HG02588 (cell line): ENCODE data around the gene EDC3.
"Not testable (repeated sequence)": the region's sequence is repeated elsewhere in the genome, so short reads cannot be mapped to it uniquely, and the experiment has no call there.

Experiments
- ATAC-seq: cut with Tn5 transposase; IDR thresholded peaks from one replicate; pipeline ENCODE4 v1.9.1; 2021; ENCODE audit warnings: mild to moderate bottlenecking, moderate library complexity; ENCODE audit not compliant: unreplicated experiment

EDC3 gene

GRCh38 chr15:74710319-74711094, 14.7 kb upstream of the EDC3 start:
- ATAC-seq = no peak

GRCh38 chr15:74709892-74710291, 14.1 kb upstream of the EDC3 start:
- ATAC-seq = no peak

- no peak for ATAC-seq
Measured at GRCh38 chr15:74709011-74709410, 13.2 kb upstream of the EDC3 start.

GRCh38 chr15:74696808-74697207, 984 bp upstream of the EDC3 start:
- no peak for ATAC-seq

GRCh38 chr15:74696398-74696729, 540 bp upstream of the EDC3 start:
- ATAC-seq = peak; percentile 8

DNA sequence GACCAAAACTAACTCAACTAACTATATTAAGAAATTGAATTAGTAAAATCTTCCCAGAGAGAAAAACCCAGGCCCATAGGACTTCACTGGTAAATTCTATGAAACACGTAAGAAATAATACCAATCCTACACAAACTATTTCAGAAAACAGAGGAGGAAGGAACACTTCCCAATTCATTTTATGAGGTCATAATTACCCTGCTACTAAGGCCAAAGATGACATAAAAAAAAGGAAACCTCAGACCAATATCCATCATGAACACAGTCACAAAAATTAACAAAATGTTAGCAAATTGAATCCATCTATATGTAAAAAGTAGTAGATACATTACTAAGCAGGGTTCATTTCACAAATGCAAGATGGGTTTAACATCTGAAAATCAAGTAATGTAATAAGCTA, 3.5 kb downstream of the EDC3 start:
- no peak for ATAC-seq

DNA sequence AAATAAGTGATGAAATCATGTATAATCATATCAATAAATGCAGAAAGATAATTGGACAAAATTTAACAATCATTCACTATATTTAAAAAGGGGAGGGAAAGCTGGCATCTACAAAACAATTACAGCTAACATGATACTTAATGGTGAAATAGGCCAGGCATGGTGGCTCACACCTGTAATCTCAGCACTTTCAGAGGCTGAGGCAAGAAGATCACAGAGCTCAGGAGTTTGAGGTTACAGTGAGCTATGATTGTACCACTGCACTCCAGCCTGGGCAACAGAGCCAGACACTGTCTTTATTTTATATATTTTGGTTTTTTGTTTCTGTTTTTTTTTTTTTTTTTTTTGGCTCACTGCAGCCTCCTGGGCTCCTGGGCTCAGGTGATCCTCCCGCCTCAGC, 12.1 kb downstream of the EDC3 start:
- no peak for ATAC-seq

DNA sequence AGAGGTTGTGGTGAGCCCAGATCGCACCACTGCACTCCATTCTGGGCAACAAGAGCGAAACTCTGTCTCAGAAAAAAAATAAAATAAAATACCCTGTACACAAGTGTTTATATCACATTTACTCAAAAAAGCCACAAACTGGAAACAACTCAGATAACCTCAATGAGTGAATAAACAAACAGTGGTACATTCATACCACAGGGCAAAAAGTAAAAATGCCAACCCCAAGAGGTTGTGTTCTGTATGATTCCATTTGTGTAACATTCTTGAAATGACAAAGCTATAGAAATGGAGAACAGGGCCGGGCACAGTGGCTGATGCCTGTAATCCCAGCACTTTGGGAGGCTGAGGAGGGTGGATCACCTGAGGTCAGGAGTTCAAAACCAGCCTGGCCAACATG, 12.9 kb downstream of the EDC3 start:
- ATAC-seq = no peak

DNA sequence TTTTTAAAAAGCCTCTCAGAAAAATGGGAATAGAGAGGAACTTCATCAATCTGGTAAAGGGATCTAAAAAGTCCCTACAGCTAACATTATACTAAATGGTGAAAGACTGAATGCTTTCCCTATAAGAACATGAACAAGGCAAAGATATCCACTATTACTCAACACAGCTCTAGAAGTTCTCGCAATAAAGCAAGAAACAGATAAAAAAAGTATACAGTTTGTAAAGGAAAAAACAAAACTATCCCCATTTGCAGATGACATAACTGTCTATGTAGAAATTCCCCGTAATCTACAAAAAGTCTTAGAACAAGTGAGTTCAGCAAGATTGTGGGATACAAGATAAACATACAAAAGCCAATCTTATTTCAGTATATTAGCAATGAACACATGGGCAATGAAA, 15.4 kb downstream of the EDC3 start:
- ATAC-seq = no peak

DNA sequence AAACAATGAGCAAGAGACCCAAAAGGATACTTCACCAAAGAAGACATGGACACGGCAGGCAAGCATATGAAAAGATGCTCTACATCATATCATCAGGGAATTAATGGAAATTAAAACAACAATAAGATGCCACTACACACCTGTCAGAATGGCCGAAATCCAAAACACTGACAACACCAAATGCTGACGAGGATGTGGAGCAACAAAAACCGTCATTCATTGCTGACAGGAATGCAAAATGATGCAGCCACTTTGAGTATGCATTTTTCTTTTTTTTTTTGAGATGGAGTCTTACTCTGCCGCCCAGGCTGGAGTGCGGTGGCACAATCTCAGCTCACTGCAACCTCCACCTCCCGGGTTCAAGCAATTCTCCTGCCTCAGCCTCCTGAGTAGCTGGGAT, 19.0 kb downstream of the EDC3 start:
- no peak for ATAC-seq

DNA sequence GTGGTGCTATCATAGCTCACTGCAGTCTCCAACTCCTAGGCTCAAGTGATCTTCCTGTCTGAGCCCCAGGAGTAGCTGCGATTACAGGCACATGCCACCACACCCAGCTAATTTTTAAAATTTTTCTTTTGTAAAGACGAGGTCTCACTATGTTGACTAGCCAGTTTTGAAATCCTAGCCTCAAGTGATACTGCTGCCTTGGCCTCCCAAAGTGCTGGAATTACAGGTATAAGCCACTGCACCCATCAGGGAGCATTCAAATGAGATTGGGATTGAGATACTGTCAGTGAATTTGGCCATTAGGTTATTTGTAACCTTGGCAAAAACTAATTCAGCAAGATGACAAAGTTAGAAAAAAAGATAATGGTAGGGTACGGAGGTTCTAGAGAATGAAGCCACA, 21.7 kb downstream of the EDC3 start:
- ATAC-seq = no peak

DNA sequence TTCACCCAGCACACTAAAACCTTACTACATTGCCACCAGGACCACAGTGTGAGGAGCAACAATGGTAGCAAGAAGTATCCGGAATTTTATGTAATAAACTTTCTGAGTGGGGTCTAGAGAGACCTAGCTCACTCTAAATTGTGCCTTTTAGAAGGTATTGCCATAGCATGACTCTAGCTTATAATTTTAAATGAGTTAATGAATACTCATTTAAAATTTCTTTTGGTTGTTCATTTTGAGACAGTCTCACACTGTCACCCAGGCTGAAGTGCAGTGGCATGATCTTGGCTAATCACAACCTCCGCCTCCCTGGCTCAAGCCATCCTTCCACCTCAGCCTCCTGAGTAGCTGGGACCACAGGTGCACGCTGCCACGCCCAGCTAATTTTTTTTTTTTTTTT, 26.2 kb downstream of the EDC3 start:
- ATAC-seq = no peak

- no peak for ATAC-seq
Measured at GRCh38 chr15:74667975-74668374, 27.8 kb downstream of the EDC3 start.

DNA sequence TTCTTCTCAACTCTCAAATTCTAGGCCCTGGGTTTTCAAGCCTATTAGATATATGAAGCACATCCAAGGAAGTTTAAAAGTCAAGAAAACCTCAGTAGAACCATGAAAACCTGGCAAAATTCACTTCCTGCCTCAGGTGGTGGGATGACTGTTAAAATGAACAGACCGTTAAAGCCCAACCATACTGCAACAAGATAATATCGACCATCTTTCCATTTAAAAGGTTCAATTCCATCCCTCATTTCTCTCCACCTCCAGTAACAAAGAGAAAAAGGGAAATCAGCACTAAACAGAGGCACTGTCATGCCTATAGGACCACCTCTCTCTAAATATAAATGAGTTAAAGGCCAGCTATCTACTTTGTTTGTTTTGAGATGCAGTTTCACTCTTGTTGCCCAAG, 31.2 kb downstream of the EDC3 start:
- no peak for ATAC-seq

DNA sequence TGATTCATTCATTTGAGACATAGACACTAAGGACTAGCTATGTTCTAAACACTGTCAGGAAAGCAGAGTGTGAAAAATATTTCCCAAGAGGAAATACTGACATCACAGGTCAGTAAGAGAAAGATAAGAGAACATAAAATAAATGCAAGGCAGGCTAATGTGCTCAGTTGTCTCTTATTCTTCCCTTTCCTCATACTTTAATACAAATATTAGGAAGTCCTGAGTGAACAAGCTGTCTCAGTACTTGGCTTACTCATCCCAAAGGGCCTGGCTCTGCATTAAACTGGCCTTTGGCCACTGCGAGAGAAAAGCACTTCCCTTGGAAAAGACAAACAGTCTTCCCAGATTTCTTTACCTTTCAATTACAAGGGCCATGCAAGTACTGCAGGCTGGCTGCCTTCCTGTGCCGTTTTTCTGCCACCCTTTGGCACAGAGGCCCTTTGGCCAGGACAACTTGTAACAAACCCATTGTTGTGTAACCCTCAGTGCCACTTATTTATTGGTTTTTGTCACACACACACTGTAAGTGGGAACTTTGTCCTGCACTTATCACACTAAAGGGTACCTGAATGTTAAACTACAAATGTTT, 31.7 kb downstream of the EDC3 start:
- ATAC-seq = no peak

DNA sequence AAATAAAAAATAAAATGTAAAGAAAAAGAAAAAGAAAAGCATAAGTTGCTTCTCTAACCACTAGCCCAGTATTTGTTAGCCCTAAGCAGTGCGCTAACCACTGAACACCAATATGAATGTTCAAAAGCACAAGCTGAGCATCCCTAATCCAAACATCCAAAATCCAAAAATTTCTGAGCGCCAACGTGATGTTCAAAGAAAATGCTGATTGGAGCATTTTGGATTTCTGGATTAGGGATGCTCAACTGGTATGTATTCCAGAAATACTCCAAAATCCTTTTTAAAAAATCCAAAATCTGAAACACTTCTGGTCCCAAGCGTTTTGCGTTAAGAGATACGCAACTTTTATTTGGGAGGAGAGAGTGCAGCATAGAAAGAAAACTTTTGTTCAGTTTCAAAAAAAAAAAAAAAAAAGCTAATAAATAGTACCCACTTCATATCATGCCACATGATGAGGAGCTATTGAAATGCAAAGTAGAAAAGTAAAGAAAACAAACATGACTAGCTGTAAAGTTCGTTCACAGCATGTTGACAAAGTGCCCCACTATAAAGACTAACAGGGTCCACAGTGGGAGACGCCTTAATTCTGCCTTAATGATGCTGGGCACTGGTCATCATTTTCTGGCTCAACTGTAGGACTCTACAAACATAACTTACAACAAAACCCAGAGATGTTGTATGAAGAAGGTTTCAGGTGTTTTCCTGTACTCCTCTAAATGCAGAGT, 32.4 kb downstream of the EDC3 start:
- ATAC-seq = no peak

DNA sequence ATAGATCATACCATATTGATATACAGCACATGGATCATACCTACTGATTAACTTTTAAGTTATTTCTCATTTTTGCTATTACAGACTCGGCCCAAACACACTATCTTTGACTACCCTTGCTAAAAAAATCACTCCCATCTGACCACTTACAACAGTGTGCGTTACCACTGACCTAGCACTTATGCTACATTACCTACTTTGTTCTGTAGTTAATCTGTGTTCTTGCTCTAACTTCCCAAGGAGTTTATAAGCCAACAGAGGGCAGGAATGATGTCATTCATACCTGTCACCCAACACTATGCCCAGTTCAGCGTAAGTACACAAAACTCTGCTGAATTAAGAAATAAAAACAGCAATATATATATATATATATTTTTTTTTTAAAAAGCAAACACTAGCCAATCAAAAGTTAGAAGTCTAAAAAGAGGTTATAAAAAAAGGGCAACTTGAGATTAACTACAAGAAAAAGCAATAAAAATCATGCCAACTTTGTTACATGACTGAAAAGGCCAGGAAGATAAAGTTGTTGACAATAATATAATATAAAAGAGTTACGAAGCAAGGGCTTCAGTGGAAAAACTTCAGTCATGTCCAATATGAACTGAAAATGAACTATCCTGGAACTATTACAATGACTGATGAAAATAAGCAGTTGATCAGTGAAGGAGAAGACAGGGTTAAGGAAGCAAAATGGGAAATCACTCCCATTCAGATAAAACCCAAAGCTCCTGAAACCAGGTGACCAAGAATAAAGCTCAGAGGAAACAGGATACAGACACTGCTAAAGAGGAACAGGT, 33.6 kb downstream of the EDC3 start:
- ATAC-seq = no peak

GRCh38 chr15:74661280-74661679, 34.5 kb downstream of the EDC3 start:
- not testable (repeated sequence) for ATAC-seq

GRCh38 chr15:74657846-74658245, 38.0 kb downstream of the EDC3 start:
- no peak for ATAC-seq

- no peak for ATAC-seq
Measured at GRCh38 chr15:74656935-74657535, 38.8 kb downstream of the EDC3 start.

DNA sequence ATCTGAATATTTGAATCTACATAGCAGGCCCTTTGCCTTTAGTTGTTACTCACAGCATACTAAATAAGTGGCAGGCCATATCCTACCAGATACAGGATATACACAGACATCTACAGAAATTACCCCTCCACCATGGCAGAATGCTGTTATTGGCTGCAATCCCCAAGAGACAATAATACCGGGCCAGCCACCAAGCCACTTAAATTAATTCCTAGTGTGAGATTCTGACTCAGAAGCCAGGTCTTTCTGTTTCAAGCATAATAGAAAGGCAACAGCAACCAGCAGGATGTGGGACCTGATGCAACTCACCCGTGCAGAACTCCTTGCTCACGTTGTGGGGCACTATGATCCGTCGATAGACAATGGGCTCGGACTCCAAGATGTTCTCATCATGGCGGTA, 40.4 kb downstream of the EDC3 start:
- ATAC-seq = no peak
